Measurements from ENCODE around the gene MGAM2. TPM values are rescaled to one million over a fixed set of nuclear protein-coding genes. Genes with fewer than 3 reads are reported as not detected.

The MGAM2 gene
- total and polyA plus RNA-seq, 2 experiments from 2014 or later = 0.07 TPM; not detected in 1

DNA sequence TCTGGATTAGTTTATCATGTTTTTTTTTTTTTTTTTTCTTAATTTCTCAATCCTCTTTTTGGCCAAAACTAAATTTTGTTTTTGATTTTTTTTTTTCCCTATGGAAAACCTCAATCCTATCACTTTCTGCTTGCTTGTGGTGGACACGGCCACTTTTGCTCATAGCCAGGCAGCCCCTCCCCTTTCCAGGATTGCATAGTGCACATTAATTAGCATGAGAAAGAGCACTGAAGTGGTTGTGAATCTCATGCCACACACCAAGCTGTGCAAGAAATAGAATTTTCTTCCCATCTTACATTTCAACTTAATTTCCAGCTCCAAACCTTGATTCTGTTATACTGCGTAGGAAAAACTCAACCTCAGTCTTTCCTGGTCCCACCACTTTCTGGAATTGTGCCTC lies 34.6 kb downstream of the MGAM2 start (continued):
- TF ChIP-seq, protein P1, sequence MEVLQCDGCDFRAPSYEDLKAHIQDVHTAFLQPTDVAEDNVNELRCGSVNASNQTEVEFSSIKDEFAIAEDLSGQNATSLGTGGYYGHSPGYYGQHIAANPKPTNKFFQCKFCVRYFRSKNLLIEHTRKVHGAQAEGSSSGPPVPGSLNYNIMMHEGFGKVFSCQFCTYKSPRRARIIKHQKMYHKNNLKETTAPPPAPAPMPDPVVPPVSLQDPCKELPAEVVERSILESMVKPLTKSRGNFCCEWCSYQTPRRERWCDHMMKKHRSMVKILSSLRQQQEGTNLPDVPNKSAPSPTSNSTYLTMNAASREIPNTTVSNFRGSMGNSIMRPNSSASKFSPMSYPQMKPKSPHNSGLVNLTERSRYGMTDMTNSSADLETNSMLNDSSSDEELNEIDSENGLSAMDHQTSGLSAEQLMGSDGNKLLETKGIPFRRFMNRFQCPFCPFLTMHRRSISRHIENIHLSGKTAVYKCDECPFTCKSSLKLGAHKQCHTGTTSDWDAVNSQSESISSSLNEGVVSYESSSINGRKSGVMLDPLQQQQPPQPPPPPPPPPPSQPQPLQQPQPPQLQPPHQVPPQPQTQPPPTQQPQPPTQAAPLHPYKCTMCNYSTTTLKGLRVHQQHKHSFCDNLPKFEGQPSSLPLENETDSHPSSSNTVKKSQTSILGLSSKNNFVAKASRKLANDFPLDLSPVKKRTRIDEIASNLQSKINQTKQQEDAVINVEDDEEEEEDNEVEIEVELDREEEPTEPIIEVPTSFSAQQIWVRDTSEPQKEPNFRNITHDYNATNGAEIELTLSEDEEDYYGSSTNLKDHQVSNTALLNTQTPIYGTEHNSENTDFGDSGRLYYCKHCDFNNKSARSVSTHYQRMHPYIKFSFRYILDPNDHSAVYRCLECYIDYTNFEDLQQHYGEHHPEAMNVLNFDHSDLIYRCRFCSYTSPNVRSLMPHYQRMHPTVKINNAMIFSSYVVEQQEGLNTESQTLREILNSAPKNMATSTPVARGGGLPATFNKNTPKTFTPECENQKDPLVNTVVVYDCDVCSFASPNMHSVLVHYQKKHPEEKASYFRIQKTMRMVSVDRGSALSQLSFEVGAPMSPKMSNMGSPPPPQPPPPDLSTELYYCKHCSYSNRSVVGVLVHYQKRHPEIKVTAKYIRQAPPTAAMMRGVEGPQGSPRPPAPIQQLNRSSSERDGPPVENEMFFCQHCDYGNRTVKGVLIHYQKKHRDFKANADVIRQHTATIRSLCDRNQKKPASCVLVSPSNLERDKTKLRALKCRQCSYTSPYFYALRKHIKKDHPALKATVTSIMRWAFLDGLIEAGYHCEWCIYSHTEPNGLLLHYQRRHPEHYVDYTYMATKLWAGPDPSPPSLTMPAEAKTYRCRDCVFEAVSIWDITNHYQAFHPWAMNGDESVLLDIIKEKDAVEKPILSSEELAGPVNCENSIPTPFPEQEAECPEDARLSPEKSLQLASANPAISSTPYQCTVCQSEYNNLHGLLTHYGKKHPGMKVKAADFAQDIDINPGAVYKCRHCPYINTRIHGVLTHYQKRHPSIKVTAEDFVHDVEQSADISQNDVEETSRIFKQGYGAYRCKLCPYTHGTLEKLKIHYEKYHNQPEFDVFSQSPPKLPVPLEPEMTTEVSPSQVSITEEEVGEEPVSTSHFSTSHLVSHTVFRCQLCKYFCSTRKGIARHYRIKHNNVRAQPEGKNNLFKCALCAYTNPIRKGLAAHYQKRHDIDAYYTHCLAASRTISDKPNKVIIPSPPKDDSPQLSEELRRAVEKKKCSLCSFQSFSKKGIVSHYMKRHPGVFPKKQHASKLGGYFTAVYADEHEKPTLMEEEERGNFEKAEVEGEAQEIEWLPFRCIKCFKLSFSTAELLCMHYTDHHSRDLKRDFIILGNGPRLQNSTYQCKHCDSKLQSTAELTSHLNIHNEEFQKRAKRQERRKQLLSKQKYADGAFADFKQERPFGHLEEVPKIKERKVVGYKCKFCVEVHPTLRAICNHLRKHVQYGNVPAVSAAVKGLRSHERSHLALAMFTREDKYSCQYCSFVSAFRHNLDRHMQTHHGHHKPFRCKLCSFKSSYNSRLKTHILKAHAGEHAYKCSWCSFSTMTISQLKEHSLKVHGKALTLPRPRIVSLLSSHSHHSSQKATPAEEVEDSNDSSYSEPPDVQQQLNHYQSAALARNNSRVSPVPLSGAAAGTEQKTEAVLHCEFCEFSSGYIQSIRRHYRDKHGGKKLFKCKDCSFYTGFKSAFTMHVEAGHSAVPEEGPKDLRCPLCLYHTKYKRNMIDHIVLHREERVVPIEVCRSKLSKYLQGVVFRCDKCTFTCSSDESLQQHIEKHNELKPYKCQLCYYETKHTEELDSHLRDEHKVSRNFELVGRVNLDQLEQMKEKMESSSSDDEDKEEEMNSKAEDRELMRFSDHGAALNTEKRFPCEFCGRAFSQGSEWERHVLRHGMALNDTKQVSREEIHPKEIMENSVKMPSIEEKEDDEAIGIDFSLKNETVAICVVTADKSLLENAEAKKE (CRISPR knock-in tag; IDR thresholded peaks at IDR 0.05) = no peak
- TF ChIP-seq ZNF331 (CRISPR knock-in tag; IDR thresholded peaks at IDR 0.05; ENCODE audit: low read depth) (no peak), EZH2 (IDR thresholded peaks at IDR 0.05; ENCODE audit: low read depth, unreplicated experiment) (no peak), JUNB (IDR thresholded peaks at IDR 0.05; ENCODE audit: unreplicated experiment) (no peak)
- TF ChIP-seq, protein P2, sequence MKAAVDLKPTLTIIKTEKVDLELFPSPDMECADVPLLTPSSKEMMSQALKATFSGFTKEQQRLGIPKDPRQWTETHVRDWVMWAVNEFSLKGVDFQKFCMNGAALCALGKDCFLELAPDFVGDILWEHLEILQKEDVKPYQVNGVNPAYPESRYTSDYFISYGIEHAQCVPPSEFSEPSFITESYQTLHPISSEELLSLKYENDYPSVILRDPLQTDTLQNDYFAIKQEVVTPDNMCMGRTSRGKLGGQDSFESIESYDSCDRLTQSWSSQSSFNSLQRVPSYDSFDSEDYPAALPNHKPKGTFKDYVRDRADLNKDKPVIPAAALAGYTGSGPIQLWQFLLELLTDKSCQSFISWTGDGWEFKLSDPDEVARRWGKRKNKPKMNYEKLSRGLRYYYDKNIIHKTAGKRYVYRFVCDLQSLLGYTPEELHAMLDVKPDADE (IDR thresholded peaks at IDR 0.05) = no peak

DNA sequence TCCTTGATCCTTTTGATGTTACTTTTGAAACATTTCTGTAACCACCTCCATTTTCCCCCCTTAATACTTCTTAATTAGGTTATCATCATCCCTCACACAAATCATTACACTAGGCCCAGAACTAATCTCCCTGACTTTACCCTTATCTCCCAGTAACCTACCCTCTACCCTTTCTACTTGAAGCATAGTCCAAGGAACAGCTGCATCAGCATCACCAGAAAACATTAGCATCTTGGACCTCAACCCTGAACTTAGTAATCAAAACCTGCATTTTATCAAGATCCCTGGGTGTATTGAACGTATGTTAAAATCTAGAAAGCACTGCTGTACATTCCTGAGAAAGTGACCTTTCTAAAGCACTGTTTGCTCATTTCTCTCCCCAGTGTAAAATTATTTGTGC lies 38.8 kb downstream of the MGAM2 start:
- Histone ChIP-seq H3K36me3 (ENCODE audit: insufficient read depth) (no peaks in the 10 kb centered on the region), H3F3A (replicated peaks; ENCODE audit: low read depth) (no peaks in the 10 kb centered on the region), H3K4me3 (no peak overlapping the region), H4K20me1 (replicated peaks; ENCODE audit: insufficient read depth) (no peaks in the 10 kb centered on the region), H3K27ac (ENCODE audit: low read depth) (no peak overlapping the region), H3K4me2 (no peak overlapping the region), H3K27me3 (ENCODE audit: insufficient read depth) (no peaks in the 10 kb centered on the region), H2AFZ (no peak overlapping the region), H3K79me2 (replicated peaks; ENCODE audit: insufficient read depth) (no peaks in the 10 kb centered on the region), H3K4me1 (ENCODE audit: insufficient read depth) (peaks cover 7% of the 10 kb centered on the region), H3K9me2 (ENCODE audit: insufficient read depth) (peaks cover 10% of the 10 kb centered on the region)
- H3K27ac Mint-ChIP-seq = no peak overlapping the region
- H3K27me3 Mint-ChIP-seq (ENCODE audit: insufficient read depth, low read depth, poor library complexity) = peaks cover 2% of the 10 kb centered on the region
- no peak for TF ChIP-seq CREB1 (CRISPR knock-in tag; IDR thresholded peaks at IDR 0.05; ENCODE audit: low read depth)
- TF ChIP-seq JUNB (IDR thresholded peaks at IDR 0.05; ENCODE audit: unreplicated experiment) = no peak
- TF ChIP-seq, protein P3, sequence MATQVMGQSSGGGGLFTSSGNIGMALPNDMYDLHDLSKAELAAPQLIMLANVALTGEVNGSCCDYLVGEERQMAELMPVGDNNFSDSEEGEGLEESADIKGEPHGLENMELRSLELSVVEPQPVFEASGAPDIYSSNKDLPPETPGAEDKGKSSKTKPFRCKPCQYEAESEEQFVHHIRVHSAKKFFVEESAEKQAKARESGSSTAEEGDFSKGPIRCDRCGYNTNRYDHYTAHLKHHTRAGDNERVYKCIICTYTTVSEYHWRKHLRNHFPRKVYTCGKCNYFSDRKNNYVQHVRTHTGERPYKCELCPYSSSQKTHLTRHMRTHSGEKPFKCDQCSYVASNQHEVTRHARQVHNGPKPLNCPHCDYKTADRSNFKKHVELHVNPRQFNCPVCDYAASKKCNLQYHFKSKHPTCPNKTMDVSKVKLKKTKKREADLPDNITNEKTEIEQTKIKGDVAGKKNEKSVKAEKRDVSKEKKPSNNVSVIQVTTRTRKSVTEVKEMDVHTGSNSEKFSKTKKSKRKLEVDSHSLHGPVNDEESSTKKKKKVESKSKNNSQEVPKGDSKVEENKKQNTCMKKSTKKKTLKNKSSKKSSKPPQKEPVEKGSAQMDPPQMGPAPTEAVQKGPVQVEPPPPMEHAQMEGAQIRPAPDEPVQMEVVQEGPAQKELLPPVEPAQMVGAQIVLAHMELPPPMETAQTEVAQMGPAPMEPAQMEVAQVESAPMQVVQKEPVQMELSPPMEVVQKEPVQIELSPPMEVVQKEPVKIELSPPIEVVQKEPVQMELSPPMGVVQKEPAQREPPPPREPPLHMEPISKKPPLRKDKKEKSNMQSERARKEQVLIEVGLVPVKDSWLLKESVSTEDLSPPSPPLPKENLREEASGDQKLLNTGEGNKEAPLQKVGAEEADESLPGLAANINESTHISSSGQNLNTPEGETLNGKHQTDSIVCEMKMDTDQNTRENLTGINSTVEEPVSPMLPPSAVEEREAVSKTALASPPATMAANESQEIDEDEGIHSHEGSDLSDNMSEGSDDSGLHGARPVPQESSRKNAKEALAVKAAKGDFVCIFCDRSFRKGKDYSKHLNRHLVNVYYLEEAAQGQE (IDR thresholded peaks at IDR 0.05; ENCODE audit: unreplicated experiment) = no peak
- TF ChIP-seq, protein P4, sequence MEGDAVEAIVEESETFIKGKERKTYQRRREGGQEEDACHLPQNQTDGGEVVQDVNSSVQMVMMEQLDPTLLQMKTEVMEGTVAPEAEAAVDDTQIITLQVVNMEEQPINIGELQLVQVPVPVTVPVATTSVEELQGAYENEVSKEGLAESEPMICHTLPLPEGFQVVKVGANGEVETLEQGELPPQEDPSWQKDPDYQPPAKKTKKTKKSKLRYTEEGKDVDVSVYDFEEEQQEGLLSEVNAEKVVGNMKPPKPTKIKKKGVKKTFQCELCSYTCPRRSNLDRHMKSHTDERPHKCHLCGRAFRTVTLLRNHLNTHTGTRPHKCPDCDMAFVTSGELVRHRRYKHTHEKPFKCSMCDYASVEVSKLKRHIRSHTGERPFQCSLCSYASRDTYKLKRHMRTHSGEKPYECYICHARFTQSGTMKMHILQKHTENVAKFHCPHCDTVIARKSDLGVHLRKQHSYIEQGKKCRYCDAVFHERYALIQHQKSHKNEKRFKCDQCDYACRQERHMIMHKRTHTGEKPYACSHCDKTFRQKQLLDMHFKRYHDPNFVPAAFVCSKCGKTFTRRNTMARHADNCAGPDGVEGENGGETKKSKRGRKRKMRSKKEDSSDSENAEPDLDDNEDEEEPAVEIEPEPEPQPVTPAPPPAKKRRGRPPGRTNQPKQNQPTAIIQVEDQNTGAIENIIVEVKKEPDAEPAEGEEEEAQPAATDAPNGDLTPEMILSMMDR (conservative IDR thresholded peaks at IDR 0.05; ENCODE audit: low read depth in 2 of 2) = no peak
- TF ChIP-seq STAT1 (IDR thresholded peaks at IDR 0.05; ENCODE audit: unreplicated experiment) = no peak
- TF ChIP-seq ZNF114 (CRISPR knock-in tag; IDR thresholded peaks at IDR 0.05) = no peak
- H3K9me3 Mint-ChIP-seq = no peaks in the 10 kb centered on the region; the same call in 2 of the 3 replicates
- peaks cover 12% of the 10 kb centered on the region for H3K4me1 Mint-ChIP-seq
- DNase-seq (ENCODE audit: low spot score) = no peak
- no peak overlapping the region for H3K4me3 Mint-ChIP-seq
- no peaks in the 10 kb centered on the region for H3K36me3 Mint-ChIP-seq (ENCODE audit: low read depth)
- no peak for ATAC-seq
